Glutamatergic neuron (in vitro differentiated cells): Measurements from ENCODE around the gene LRRC46. TPM values are rescaled to one million over a fixed set of nuclear protein-coding genes. Genes with fewer than 3 reads are reported as not detected.

ENCODE experiments used
- DNase-seq: peaks from one replicate; pipeline ENCODE4 v3.0.0; 2022
- H3K27ac Mint-ChIP-seq: one replicate; pipeline ENCODE4 v1.8.0; 2020; ENCODE audit warnings: mild to moderate bottlenecking, mixed read lengths, inconsistent platforms; ENCODE audit not compliant: unreplicated experiment
- H3K27me3 Mint-ChIP-seq: one replicate; pipeline ENCODE4 v1.8.0; 2020; ENCODE audit warnings: mild to moderate bottlenecking, moderate library complexity, mixed read lengths, inconsistent platforms; ENCODE audit not compliant: unreplicated experiment
- H3K36me3 Mint-ChIP-seq: one replicate; pipeline ENCODE4 v1.8.0; 2020; ENCODE audit warnings: mild to moderate bottlenecking, mixed read lengths, inconsistent platforms; ENCODE audit not compliant: unreplicated experiment
- H3K4me1 Mint-ChIP-seq: one replicate; pipeline ENCODE4 v1.8.0; 2020; ENCODE audit warnings: mild to moderate bottlenecking, low read depth, mixed read lengths, inconsistent platforms; ENCODE audit not compliant: unreplicated experiment
- H3K4me3 Mint-ChIP-seq: one replicate; pipeline ENCODE4 v1.8.0; 2020; ENCODE audit warnings: mild to moderate bottlenecking, mixed read lengths, inconsistent platforms; ENCODE audit not compliant: unreplicated experiment
- H3K9me3 Mint-ChIP-seq: one replicate; pipeline ENCODE4 v1.8.0; 2020; ENCODE audit warnings: mild to moderate bottlenecking, moderate library complexity, mixed read lengths, inconsistent platforms; ENCODE audit not compliant: unreplicated experiment
- CTCF ChIP-seq: fragments of 200-600 bp; sonication (generic); IDR thresholded peaks from one replicate; pipeline ENCODE4 v1.5.0; 2021; ENCODE audit not compliant: partially characterized antibody, unreplicated experiment
- total RNA-seq: library from RNA; stranded (reverse); fragmentation: NEBNext Ultra II Directional; extraction: Animal tissue kit (Norgen Biotek cat#: 25700); gene quantifications from one replicate; pipeline ENCODE4 v1.2.1, GENCODE V29; 2021; ENCODE audit not compliant: unreplicated experiment

Gene LRRC46
- total RNA-seq, 1 donor from 2014 or later, result 1.3 TPM

- Mint-ChIP-seq H3K27me3 (peaks cover 10% of the 10 kb centered on the region), H3K4me1 (peaks cover 12% of the 10 kb centered on the region), H3K9me3 (peaks cover 4% of the 10 kb centered on the region), H3K36me3 (no peaks in the 10 kb centered on the region), H3K4me3 (no peak overlapping the region), H3K27ac (no peak overlapping the region)
- DNase-seq, result no peak
- TF ChIP-seq CTCF, result no peak
These were observed 46.0 kb downstream of the LRRC46 start for GRCh38 chr17:47877368-47878034.

- Mint-ChIP-seq H3K4me3 (no peak overlapping the region), H3K27ac (no peak overlapping the region), H3K4me1 (peaks cover 12% of the 10 kb centered on the region), H3K27me3 (peaks cover 10% of the 10 kb centered on the region), H3K36me3 (no peaks in the 10 kb centered on the region), H3K9me3 (peaks cover 4% of the 10 kb centered on the region)
- DNase-seq, result no peak
- no peak for TF ChIP-seq CTCF
These were observed 46.9 kb downstream of the LRRC46 start for GRCh38 chr17:47878203-47879027.

- peaks cover 4% of the 10 kb centered on the region for H3K9me3 Mint-ChIP-seq
- no peak overlapping the region for H3K4me3 Mint-ChIP-seq
- peaks cover 12% of the 10 kb centered on the region for H3K4me1 Mint-ChIP-seq
- H3K27ac Mint-ChIP-seq, result no peak overlapping the region
- no peak for DNase-seq
- peaks cover 10% of the 10 kb centered on the region for H3K27me3 Mint-ChIP-seq
- TF ChIP-seq CTCF, result no peak
- no peaks in the 10 kb centered on the region for H3K36me3 Mint-ChIP-seq
These were observed 47.6 kb downstream of the LRRC46 start for GRCh38 chr17:47879028-47879585.

GRCh38 chr17:47879776-47880454, 48.4 kb downstream of the LRRC46 start:
- no peak overlapping the region for H3K27ac Mint-ChIP-seq
- DNase-seq, result no peak
- no peak overlapping the region for H3K4me3 Mint-ChIP-seq
- TF ChIP-seq CTCF, result no peak
- H3K4me1 Mint-ChIP-seq, result peaks cover 10% of the 10 kb centered on the region
- peaks cover 12% of the 10 kb centered on the region for H3K27me3 Mint-ChIP-seq
- no peaks in the 10 kb centered on the region for H3K36me3 Mint-ChIP-seq
- H3K9me3 Mint-ChIP-seq, result peaks cover 4% of the 10 kb centered on the region
